ENCODE results near the gene TSPEAR.
"Not testable (repeated sequence)": the region's sequence is repeated elsewhere in the genome, so short reads cannot be mapped to it uniquely, and the experiment has no call there.

The TSPEAR gene

GRCh38 chr21:44564886-44565598 is 146.3 kb downstream of the TSPEAR start:
- no peaks in the 10 kb centered on the region for H3K27me3 Mint-ChIP-seq
- H3K9me3 Mint-ChIP-seq (ENCODE audit: low read depth): peaks cover 11% of the 10 kb centered on the region
- H3K36me3 Mint-ChIP-seq: peaks cover 8% of the 10 kb centered on the region
- H3K27ac Mint-ChIP-seq: peak overlapping the region; percentile 30
- H3K4me3 Mint-ChIP-seq: no peak overlapping the region
- H3K4me1 Mint-ChIP-seq (ENCODE audit: low read depth): peaks cover 15% of the 10 kb centered on the region

GRCh38 chr21:44564099-44564498 is 147.3 kb downstream of the TSPEAR start:
- no peak overlapping the region for H3K4me3 Mint-ChIP-seq
- H3K36me3 Mint-ChIP-seq: peaks cover 8% of the 10 kb centered on the region

GRCh38 chr21:44558695-44559094 is 152.7 kb downstream of the TSPEAR start, which contains the start of gene KRTAP10-3:
TSS of gene KRTAP10-3 (minus strand) at chr21:44558795. CDS start at chr21:44558715, 80 bp downstream.
- no peak within 1 kb of the TSS for H3K4me3 Mint-ChIP-seq
- no peak within 1 kb of the TSS for H3K27ac Mint-ChIP-seq
- H3K27me3 Mint-ChIP-seq: no peaks in the 10 kb centered on the region
- peaks cover 11% of the 10 kb centered on the region for H3K9me3 Mint-ChIP-seq (ENCODE audit: low read depth)
- peaks cover 8% of the 10 kb centered on the region for H3K36me3 Mint-ChIP-seq
- no peaks in the 10 kb centered on the region for H3K4me1 Mint-ChIP-seq (ENCODE audit: low read depth)

More at GRCh38 chr21:44564099-44564498, 147.3 kb downstream of the TSPEAR start:
- H3K4me1 Mint-ChIP-seq (ENCODE audit: low read depth): peaks cover 15% of the 10 kb centered on the region
- H3K9me3 Mint-ChIP-seq (ENCODE audit: low read depth): peaks cover 11% of the 10 kb centered on the region
- no peaks in the 10 kb centered on the region for H3K27me3 Mint-ChIP-seq
- no peak overlapping the region for H3K27ac Mint-ChIP-seq

DNA sequence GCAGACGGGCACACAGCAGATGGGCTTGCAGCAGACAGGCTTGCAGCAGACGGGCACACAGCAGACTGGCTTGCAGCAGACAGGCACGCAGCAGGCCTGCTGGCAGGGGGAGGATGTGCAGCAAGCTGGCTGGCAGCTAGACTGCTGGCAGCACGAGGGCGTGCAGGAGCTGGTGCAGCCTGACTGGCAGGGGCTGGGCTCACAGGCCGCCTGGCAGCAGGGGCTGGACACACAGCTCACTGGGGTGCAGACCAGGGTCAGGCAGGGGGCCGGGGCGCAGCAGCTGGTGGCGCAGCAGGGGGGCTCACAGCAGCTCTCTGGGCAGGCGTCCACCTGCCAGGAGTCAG is 153.1 kb downstream of the TSPEAR start:
- Mint-ChIP-seq H3K36me3 (peaks cover 10% of the 10 kb centered on the region), H3K9me3 (ENCODE audit: low read depth) (peaks cover 13% of the 10 kb centered on the region)
- not testable (repeated sequence) for H3K4me1 Mint-ChIP-seq (ENCODE audit: low read depth); H3K4me3 Mint-ChIP-seq; H3K27ac Mint-ChIP-seq; H3K27me3 Mint-ChIP-seq

DNA sequence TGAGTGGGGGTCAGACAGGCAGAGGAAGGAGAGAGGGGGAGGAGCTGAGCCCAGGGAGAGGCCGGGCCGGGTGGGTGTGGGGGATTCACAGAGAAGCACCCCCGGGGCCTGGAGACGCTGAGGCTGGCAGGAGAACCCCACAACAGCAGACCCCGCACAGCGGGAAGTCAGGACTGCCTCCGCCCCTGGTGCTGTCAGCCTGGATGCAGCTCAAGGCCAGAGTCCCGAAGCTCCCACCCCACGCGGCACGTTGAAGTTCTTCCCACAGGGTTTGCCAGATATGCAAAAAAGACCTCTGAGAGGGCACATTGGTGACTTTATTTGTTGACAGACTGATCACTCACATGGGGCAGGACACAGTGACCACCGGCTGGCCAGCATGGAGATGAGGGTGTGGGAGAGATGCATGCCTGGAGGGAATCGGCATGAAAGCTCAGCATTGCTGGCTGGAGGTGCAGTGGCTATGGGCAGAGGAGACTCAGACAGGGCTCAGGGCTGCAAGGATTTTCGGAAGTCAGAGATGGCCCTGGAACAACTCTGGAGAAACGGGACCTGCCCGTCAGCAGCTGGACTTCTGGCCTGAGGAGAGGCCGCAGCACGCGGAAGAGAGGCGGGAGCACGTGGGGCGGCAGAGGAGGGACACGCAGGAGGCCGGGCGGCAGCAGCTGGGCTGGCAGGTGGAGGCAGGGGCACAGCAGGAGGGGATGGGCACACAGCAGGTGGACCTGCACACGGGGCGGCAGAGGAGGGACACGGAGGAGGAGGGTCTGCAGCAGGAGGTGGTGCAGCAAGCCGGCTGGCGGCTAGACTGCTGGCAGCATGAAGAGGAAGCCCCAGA is 153.7 kb downstream of the TSPEAR start:
- Mint-ChIP-seq H3K27ac (no peak overlapping the region), H3K4me1 (ENCODE audit: low read depth) (no peaks in the 10 kb centered on the region), H3K4me3 (no peak overlapping the region), H3K27me3 (no peaks in the 10 kb centered on the region), H3K9me3 (ENCODE audit: low read depth) (peaks cover 14% of the 10 kb centered on the region), H3K36me3 (peaks cover 12% of the 10 kb centered on the region)

DNA sequence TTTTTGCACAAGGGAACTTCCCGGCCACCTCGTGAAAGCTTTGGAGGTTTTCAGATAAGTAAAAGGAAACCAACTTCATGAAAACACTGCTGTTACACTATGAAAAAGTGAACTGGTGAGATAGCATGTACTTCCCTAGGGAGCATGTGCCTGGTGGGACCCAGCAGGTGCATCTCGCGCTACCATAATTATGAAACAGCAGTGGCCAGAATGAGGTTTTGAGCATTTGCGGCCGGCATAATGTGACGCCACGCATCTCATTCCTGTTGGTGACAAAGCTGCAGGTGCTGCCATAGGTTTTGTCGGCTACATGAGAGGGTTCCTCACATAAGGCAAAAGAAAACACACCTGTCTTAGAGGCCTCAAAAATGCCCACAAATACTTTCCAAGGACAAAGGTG is 154.5 kb downstream of the TSPEAR start:
- no peaks in the 10 kb centered on the region for H3K27me3 Mint-ChIP-seq
- H3K27ac Mint-ChIP-seq: no peak overlapping the region
- H3K4me3 Mint-ChIP-seq: no peak overlapping the region
- no peaks in the 10 kb centered on the region for H3K4me1 Mint-ChIP-seq (ENCODE audit: low read depth)
- H3K9me3 Mint-ChIP-seq (ENCODE audit: low read depth): peaks cover 14% of the 10 kb centered on the region
- H3K36me3 Mint-ChIP-seq: peaks cover 12% of the 10 kb centered on the region

DNA sequence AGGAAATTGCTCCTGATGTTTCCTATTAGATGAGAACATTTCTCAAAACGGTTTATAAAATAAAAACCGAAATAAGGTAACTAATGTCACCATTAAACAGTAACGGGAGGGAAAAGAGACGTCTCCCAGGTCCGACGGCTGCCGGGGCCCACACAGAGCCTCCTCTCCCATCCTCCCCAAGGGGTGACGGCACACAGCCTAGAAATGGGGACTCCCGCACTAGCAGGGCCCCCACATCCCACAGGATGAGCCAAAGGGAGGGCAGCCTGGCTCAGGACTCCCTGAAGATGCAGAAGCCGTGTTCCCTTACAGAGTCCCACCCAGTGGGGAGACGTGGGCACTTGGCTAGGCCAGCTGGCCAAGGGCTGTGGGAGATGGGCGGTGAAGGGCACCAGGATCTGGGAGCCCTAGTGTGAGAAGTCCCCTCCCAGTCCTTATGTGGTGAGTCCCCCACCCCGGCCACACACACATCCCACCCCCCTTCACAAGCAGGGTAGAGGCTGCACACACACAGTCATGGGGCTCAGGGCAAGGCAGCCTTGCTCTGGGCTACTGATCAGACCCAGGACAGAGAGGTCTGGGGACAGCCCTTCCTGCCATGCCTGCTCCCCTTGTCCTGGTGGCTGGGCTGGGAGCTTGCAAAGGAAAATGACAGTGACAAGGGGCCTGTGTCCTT is 156.0 kb downstream of the TSPEAR start:
- Mint-ChIP-seq H3K36me3 (peaks cover 9% of the 10 kb centered on the region), H3K4me1 (ENCODE audit: low read depth) (peaks cover 3% of the 10 kb centered on the region), H3K27ac (no peak overlapping the region), H3K4me3 (no peak overlapping the region), H3K27me3 (no peaks in the 10 kb centered on the region), H3K9me3 (ENCODE audit: low read depth) (peaks cover 9% of the 10 kb centered on the region)

- Mint-ChIP-seq H3K27ac (no peak overlapping the region), H3K27me3 (no peaks in the 10 kb centered on the region), H3K36me3 (peaks cover 9% of the 10 kb centered on the region), H3K4me1 (ENCODE audit: low read depth) (peaks cover 22% of the 10 kb centered on the region), H3K9me3 (ENCODE audit: low read depth) (peaks cover 8% of the 10 kb centered on the region), H3K4me3 (no peak overlapping the region)
Observed at GRCh38 chr21:44552681-44553080, 158.7 kb downstream of the TSPEAR start.

GRCh38 chr21:44552136-44552535 is 159.2 kb downstream of the TSPEAR start:
- Mint-ChIP-seq H3K4me1 (ENCODE audit: low read depth) (peaks cover 27% of the 10 kb centered on the region), H3K9me3 (ENCODE audit: low read depth) (peaks cover 12% of the 10 kb centered on the region), H3K27me3 (no peaks in the 10 kb centered on the region), H3K4me3 (no peak overlapping the region), H3K36me3 (peaks cover 11% of the 10 kb centered on the region), H3K27ac (no peak overlapping the region)

- Mint-ChIP-seq H3K36me3 (peaks cover 15% of the 10 kb centered on the region), H3K27ac (no peak within 1 kb of the TSS), H3K4me1 (ENCODE audit: low read depth) (peaks cover 33% of the 10 kb centered on the region), H3K9me3 (ENCODE audit: low read depth) (peaks cover 19% of the 10 kb centered on the region), H3K27me3 (no peaks in the 10 kb centered on the region), H3K4me3 (no peak within 1 kb of the TSS)
Observed at GRCh38 chr21:44551340-44551961, 159.9 kb downstream of the TSPEAR start, which contains the start of gene KRTAP10-2. TSS of gene KRTAP10-2 (minus strand) at chr21:44551505. CDS start at chr21:44551458, 47 bp downstream.

DNA sequence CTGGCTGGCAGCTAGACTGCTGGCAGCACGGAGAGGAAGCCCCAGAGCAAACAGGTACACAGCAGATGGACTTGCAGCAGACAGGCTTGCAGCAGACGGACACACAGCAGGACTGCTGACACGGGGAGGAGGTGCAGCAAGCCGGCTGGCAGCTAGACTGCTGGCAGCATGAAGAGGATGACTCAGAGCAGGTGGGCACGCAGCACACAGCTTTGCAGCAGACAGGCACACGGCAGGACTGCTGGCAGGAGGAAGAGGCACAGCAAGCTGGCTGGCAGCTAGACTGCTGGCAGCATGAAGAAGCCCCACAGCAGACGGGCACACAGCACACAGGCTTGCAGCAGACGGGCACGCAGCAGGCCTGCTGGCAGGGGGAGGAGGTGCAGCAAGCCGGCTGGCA is 160.6 kb downstream of the TSPEAR start:
- H3K9me3 Mint-ChIP-seq (ENCODE audit: low read depth): peaks cover 19% of the 10 kb centered on the region
- peaks cover 33% of the 10 kb centered on the region for H3K4me1 Mint-ChIP-seq (ENCODE audit: low read depth)
- peaks cover 15% of the 10 kb centered on the region for H3K36me3 Mint-ChIP-seq
- no peak overlapping the region for H3K4me3 Mint-ChIP-seq
- no peak overlapping the region for H3K27ac Mint-ChIP-seq
- H3K27me3 Mint-ChIP-seq: no peaks in the 10 kb centered on the region

DNA sequence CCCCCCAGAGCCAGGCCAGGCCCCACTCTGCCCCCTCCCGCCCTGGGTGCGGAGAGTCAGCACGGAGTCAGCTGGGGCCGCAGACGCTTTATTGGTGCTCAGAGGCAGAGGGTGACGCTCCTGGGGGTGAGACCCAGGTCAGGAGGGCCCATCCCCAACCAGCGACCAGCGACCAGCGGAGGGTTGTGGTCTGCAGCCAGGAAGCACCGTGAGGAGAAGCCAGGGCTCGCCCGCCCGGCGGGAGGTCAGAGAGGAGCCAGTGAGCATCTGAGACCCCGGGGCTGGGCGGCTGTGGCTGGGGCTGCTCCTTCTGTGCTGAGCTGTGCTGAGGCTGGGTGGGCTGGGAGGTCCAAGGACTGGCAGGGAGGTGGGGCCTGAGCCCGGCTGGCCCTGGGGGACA is 161.1 kb downstream of the TSPEAR start:
- Mint-ChIP-seq H3K4me1 (ENCODE audit: low read depth) (peaks cover 33% of the 10 kb centered on the region), H3K9me3 (ENCODE audit: low read depth) (peaks cover 24% of the 10 kb centered on the region), H3K36me3 (peaks cover 20% of the 10 kb centered on the region)
- H3K27me3 Mint-ChIP-seq, H3K27ac Mint-ChIP-seq, H3K4me3 Mint-ChIP-seq: not testable (repeated sequence)

GRCh38 chr21:44549525-44550211 is 161.7 kb downstream of the TSPEAR start:
- Mint-ChIP-seq H3K4me1 (ENCODE audit: low read depth) (peaks cover 33% of the 10 kb centered on the region), H3K27me3 (no peaks in the 10 kb centered on the region), H3K4me3 (no peak overlapping the region), H3K9me3 (ENCODE audit: low read depth) (peaks cover 24% of the 10 kb centered on the region), H3K27ac (no peak overlapping the region), H3K36me3 (peaks cover 20% of the 10 kb centered on the region)

- Mint-ChIP-seq H3K4me1 (ENCODE audit: low read depth) (peaks cover 33% of the 10 kb centered on the region), H3K27ac (no peak overlapping the region), H3K27me3 (no peaks in the 10 kb centered on the region), H3K36me3 (peaks cover 20% of the 10 kb centered on the region), H3K9me3 (ENCODE audit: low read depth) (peaks cover 24% of the 10 kb centered on the region), H3K4me3 (peak overlapping the region; percentile 80)
Observed at GRCh38 chr21:44548922-44549321, 162.4 kb downstream of the TSPEAR start.

All from activated naive CD8-positive, alpha-beta T cell (primary cell).